Uterus (tissue), 2 donors: ENCODE measurements around the gene PSPC1.

Source experiments
- POLR2A ChIP-seq, 2 donors: fragments of 450-650 bp; IDR thresholded peaks; one replicate each; pipeline ENCODE4 v1.6.1; 2016; ENCODE audit warnings: antibody characterized with exemption in 2 of 2, mild to moderate bottlenecking in 1 of 2, moderate library complexity in 1 of 2
- TF ChIP-seq, protein P1 (sequence below), 4 experiments: fragments of 200-600 bp in 2 of 4; fragments of 450-650 bp in 2 of 4; sonication (generic) in 2 of 4; IDR thresholded peaks; one replicate each; pipeline ENCODE4 v1.5.1; 2016 to 2019; ENCODE audit warnings: antibody characterized with exemption in 4 of 4, mild to moderate bottlenecking in 2 of 4, moderate library complexity in 1 of 4

- TF ChIP-seq, protein P1, sequence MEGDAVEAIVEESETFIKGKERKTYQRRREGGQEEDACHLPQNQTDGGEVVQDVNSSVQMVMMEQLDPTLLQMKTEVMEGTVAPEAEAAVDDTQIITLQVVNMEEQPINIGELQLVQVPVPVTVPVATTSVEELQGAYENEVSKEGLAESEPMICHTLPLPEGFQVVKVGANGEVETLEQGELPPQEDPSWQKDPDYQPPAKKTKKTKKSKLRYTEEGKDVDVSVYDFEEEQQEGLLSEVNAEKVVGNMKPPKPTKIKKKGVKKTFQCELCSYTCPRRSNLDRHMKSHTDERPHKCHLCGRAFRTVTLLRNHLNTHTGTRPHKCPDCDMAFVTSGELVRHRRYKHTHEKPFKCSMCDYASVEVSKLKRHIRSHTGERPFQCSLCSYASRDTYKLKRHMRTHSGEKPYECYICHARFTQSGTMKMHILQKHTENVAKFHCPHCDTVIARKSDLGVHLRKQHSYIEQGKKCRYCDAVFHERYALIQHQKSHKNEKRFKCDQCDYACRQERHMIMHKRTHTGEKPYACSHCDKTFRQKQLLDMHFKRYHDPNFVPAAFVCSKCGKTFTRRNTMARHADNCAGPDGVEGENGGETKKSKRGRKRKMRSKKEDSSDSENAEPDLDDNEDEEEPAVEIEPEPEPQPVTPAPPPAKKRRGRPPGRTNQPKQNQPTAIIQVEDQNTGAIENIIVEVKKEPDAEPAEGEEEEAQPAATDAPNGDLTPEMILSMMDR (IDR thresholded peaks at IDR 0.05) = no peak
- no peak for TF ChIP-seq POLR2A (IDR thresholded peaks at IDR 0.05)
These were observed 119.2 kb downstream of the PSPC1 start for GRCh38 chr13:19663416-19663979.
